WTC11 (cell line): Measurements from ENCODE around the gene SSH2.

Source experiments
- ATF3 ChIP-seq: sonication (generic); formaldehyde crosslinking; conservative IDR thresholded peaks from 2 replicates; pipeline ENCODE4 v1.8.1; 2022; ENCODE audit warnings: mild to moderate bottlenecking, missing genetic modification reagents
- CTCF ChIP-seq: fragments of 200-600 bp; IDR thresholded peaks from 2 replicates; pipeline ENCODE4 v1.8.0; 2022; ENCODE audit warnings: antibody characterized with exemption
- FOXJ3 ChIP-seq: sonication (generic); formaldehyde crosslinking; IDR thresholded peaks from 2 replicates; pipeline ENCODE4 v1.9.0; 2021; ENCODE audit warnings: missing genetic modification reagents, mild to moderate bottlenecking, borderline replicate concordance
- NFE2L1 ChIP-seq: sonication (generic); formaldehyde crosslinking; IDR thresholded peaks from 2 replicates; pipeline ENCODE4 v1.8.1; 2023; ENCODE audit warnings: missing genetic modification reagents
- USF2 ChIP-seq: sonication (generic); formaldehyde crosslinking; IDR thresholded peaks from 2 replicates; pipeline ENCODE4 v1.8.1; 2023; ENCODE audit warnings: mild to moderate bottlenecking, missing genetic modification reagents, moderate library complexity

- TF ChIP-seq CTCF, result no peak
- TF ChIP-seq USF2 (CRISPR knock-in tag), result no peak
- no peak for TF ChIP-seq FOXJ3
- no peak for TF ChIP-seq ATF3 (CRISPR knock-in tag)
- TF ChIP-seq NFE2L1 (CRISPR knock-in tag), result no peak
These were observed 219.1 kb downstream of the SSH2 start for GRCh38 chr17:29710891-29711418.
